Measurements from ENCODE around the gene TSPAN17. TPM values are rescaled to one million over a fixed set of nuclear protein-coding genes. Genes with fewer than 3 reads are reported as not detected.

Gene TSPAN17
- total RNA-seq, 1 donor from 2014 or later, result 37.5 TPM

Small RNAs within 50 kb of the gene (microRNA-seq; reads per million reads assigned to microRNA genes)
- gene MIR4281 (ENCODE audit: borderline number of aligned reads, unreplicated experiment), result not detected

Other genes starting within 250 kb of the TSPAN17 start
- gene CLTB, start 230.9 kb upstream of the TSPAN17 start, total RNA-seq, result 27.9 and 29.1 TPM in 2 replicates
- gene FAF2, start 199.1 kb upstream of the TSPAN17 start, total RNA-seq, result 53.6 and 54.6 TPM in 2 replicates
- gene RNF44, start 110.1 kb upstream of the TSPAN17 start, total RNA-seq, result 153 and 156 TPM in 2 replicates
- gene CDHR2, start 98.1 kb upstream of the TSPAN17 start, total RNA-seq, result 1.5 and 1.6 TPM in 2 replicates
- 5.9 TPM in 2 replicates for gene GPRIN1, start 37.3 kb upstream of the TSPAN17 start, total RNA-seq
- gene SNCB, start 16.9 kb upstream of the TSPAN17 start, total RNA-seq, result 0.24 TPM in 1 of 2 replicates, not detected in the other
- gene EIF4E1B, start 16.8 kb upstream of the TSPAN17 start, total RNA-seq, result not detected in 2 replicates
- 2.8 and 2.9 TPM in 2 replicates for gene UNC5A, start 163.1 kb downstream of the TSPAN17 start, total RNA-seq

Data from progenitor cell of endocrine pancreas (in vitro differentiated cells).